ENCODE data around the gene TACO1.

Gene TACO1

DNA sequence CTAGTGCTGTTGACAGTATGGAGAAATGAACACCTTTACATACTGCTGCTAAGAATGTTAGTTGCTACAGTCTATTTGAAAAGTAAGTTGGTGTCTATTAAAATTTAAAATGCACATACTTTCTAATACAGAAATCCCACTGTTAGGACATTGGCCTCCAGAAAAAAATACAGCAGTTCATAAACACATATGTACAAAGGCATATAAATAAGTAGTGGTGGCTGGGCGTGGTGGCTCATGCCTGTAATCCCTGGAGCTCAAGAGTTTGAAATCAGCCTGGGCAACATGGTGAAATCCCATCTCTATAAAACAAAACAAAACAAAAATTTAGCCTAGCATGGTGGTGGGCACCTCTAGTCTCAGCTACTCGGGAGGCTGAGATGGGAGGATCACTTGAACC is 37.4 kb upstream of the TACO1 start:
- no peak for DNase-seq (ENCODE audit: low read depth)
- TF ChIP-seq, protein P1, sequence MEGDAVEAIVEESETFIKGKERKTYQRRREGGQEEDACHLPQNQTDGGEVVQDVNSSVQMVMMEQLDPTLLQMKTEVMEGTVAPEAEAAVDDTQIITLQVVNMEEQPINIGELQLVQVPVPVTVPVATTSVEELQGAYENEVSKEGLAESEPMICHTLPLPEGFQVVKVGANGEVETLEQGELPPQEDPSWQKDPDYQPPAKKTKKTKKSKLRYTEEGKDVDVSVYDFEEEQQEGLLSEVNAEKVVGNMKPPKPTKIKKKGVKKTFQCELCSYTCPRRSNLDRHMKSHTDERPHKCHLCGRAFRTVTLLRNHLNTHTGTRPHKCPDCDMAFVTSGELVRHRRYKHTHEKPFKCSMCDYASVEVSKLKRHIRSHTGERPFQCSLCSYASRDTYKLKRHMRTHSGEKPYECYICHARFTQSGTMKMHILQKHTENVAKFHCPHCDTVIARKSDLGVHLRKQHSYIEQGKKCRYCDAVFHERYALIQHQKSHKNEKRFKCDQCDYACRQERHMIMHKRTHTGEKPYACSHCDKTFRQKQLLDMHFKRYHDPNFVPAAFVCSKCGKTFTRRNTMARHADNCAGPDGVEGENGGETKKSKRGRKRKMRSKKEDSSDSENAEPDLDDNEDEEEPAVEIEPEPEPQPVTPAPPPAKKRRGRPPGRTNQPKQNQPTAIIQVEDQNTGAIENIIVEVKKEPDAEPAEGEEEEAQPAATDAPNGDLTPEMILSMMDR (IDR thresholded peaks at IDR 0.05; ENCODE audit: insufficient read depth, low read depth, low read length, missing control alignments): no peak
- H3K4me3 ChIP-seq (ENCODE audit: low read depth, low read length): no peak overlapping the region

GRCh38 chr17:63564562-63564961 is 36.1 kb upstream of the TACO1 start:
- TF ChIP-seq, protein P1 (IDR thresholded peaks at IDR 0.05; ENCODE audit: insufficient read depth, low read depth, low read length, missing control alignments): no peak
- no peak for DNase-seq (ENCODE audit: low read depth)
- no peak overlapping the region for H3K4me3 ChIP-seq (ENCODE audit: low read depth, low read length)

GRCh38 chr17:63567229-63567628 is 33.5 kb upstream of the TACO1 start:
- H3K4me3 ChIP-seq (ENCODE audit: low read depth, low read length): no peak overlapping the region
- TF ChIP-seq, protein P1 (IDR thresholded peaks at IDR 0.05; ENCODE audit: insufficient read depth, low read depth, low read length, missing control alignments): no peak
- no peak for DNase-seq (ENCODE audit: low read depth)

GRCh38 chr17:63568563-63568962 is 32.1 kb upstream of the TACO1 start:
- no peak overlapping the region for H3K4me3 ChIP-seq (ENCODE audit: low read depth, low read length)
- TF ChIP-seq, protein P1 (IDR thresholded peaks at IDR 0.05; ENCODE audit: insufficient read depth, low read depth, low read length, missing control alignments): no peak

GRCh38 chr17:63571632-63572310 is 28.9 kb upstream of the TACO1 start:
- DNase-seq (ENCODE audit: low read depth): no peak
- TF ChIP-seq, protein P1 (IDR thresholded peaks at IDR 0.05; ENCODE audit: insufficient read depth, low read depth, low read length, missing control alignments): no peak
- no peak overlapping the region for H3K4me3 ChIP-seq (ENCODE audit: low read depth, low read length)

More at GRCh38 chr17:63568563-63568962, 32.1 kb upstream of the TACO1 start:
- DNase-seq (ENCODE audit: low read depth): no peak

- TF ChIP-seq, protein P1 (IDR thresholded peaks at IDR 0.05; ENCODE audit: insufficient read depth, low read depth, low read length, missing control alignments): no peak
- DNase-seq (ENCODE audit: low read depth): no peak
- H3K4me3 ChIP-seq (ENCODE audit: low read depth, low read length): no peak overlapping the region
Observed at GRCh38 chr17:63573634-63574033, 27.1 kb upstream of the TACO1 start.

Measured in GM12865 (cell line).